Stimulated activated CD8-positive, alpha-beta memory T cell treated with anti-CD3 and anti-CD28 coated beads, Interleukin-2, amount 100 ng/mL, for 1 hour (primary cell): ENCODE results near the gene FCGR3A.

Experiments
- DNase-seq, 2 donors: peaks; one replicate each; pipeline ENCODE4 v3.0.0-alpha.2; 2020; ENCODE audit warnings: low read depth in 2 of 2

FCGR3A gene

GRCh38 chr1:161502641-161503393 lies 46.8 kb downstream of the FCGR3A start:
- DNase-seq: no peak

GRCh38 chr1:161502181-161502580 lies 47.4 kb downstream of the FCGR3A start:
- no peak for DNase-seq

- no peak for DNase-seq
Measured at GRCh38 chr1:161501234-161501633, 48.4 kb downstream of the FCGR3A start.

- DNase-seq: no peak
Measured at GRCh38 chr1:161499099-161500039, 50.2 kb downstream of the FCGR3A start.

- DNase-seq: no peak
Measured at GRCh38 chr1:161498646-161499045, 51.0 kb downstream of the FCGR3A start.

GRCh38 chr1:161497961-161498360 lies 51.7 kb downstream of the FCGR3A start:
- no peak for DNase-seq

- no peak for DNase-seq
Measured at GRCh38 chr1:161495490-161495889, 54.1 kb downstream of the FCGR3A start.

- no peak for DNase-seq
Measured at GRCh38 chr1:161494091-161494735, 55.4 kb downstream of the FCGR3A start.

- DNase-seq: no peak
Measured at GRCh38 chr1:161492827-161493226, 56.8 kb downstream of the FCGR3A start.
